HG03571 (cell line): ENCODE results near the gene SLC38A9.
A peak's percentile ranks its signal among the peaks of the same experiment; 100 is the strongest.
"Not testable (repeated sequence)": the region's sequence is repeated elsewhere in the genome, so short reads cannot be mapped to it uniquely, and the experiment has no call there.

Experiments used
- ATAC-seq: cut with Tn5 transposase; IDR thresholded peaks from one replicate; pipeline ENCODE4 v1.9.1; 2021; ENCODE audit not compliant: unreplicated experiment

SLC38A9 gene

DNA sequence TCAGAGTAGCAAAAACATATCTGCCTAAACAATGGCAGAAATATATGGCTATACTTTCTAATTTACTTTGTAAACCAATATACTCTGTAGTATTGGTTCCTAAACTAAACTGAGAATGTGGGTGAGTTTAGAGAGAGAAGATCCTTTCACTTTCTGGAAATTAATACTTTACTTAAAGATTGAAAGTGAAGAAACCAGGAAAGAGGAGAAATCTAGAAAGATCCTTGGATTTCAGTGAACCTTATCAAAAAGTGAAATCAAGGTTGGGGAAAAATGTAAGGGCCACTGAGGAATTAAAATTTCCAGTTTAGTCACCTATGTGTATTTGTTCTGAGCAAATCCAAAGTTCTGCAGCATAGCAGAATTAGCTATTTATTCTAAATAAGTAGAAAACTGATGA, 5.9 kb downstream of the SLC38A9 start:
- no peak for ATAC-seq

DNA sequence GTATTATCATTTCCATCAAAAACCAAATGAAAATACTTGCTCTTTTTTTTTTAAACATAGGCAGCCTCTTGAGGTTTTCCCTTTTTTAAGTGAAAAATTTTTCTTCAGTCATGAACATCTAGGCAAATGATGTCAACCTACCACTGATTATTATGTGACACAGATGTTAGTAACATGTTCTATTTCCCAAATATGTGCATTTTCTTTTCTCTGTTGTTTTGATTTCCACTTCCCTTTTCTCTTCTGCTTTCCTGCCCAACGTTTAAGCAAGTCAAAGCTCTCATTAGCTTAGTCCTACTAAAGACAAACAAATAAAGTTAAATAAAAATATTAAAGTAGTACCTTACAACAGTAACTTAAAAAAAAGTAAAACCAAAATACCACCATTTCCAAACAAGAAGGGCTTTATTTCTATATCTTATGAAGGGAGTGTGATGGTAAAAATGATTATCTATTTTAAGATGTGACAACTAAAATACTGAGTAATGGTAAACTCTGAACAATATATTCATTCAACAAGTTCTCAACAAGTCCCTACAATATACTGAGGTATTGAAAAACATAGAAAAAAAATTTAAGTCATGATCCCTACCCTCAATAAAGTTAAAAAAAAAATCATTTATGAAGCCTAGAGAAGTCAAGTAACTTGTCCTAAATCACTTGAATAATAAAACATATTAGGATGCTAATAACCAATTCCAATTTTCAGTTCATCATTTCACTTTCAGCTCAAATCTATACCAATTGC, 9.4 kb downstream of the SLC38A9 start:
- ATAC-seq = no peak

DNA sequence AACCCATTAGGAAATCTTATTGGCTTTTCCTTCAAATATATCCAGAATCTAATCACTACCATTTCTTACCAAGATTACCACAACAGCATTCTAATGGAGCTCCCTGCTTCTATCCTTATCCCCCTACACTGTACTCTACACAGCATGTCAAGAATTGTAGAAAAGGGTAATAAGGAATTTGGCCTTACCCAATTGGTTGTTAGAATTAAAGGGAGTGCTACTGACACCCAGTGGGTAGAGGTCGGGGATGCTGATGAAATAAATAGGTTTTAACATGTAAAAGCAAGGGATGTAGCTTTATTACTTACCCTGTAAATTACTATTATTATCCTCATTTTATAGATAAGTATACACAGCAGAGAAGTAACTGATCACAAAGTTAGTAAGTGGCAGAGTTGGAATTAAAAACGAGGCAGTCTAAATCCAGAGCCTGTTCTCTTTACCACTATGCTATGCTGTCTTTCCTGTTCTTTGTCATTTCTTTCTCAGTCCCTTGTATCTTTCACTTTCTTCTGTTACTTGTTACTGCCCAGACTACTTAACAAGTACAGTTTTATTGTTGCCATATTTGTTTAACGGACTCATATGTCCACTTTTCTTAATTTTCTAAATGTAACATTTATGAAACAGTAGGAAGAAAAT, 10.5 kb downstream of the SLC38A9 start:
- ATAC-seq = no peak

DNA sequence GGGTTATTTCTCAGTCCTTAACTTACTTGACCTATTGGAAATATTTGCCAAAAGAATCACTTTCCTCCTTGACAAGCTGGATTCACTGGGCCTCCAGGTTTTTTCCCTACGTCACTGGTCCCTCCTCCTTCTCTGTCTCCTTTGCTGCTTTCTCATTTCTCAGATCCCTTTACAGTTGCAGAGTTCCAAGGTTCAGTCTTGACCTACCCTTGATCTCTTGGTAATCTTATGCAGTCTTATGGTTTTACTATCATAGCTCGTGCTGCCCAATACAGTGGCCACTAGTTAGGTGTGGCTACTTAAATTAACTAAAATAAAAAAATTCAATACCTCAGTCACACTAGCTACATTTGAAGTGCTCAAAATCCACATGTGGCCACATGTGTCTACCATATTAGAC, 11.4 kb downstream of the SLC38A9 start:
- no peak for ATAC-seq

DNA sequence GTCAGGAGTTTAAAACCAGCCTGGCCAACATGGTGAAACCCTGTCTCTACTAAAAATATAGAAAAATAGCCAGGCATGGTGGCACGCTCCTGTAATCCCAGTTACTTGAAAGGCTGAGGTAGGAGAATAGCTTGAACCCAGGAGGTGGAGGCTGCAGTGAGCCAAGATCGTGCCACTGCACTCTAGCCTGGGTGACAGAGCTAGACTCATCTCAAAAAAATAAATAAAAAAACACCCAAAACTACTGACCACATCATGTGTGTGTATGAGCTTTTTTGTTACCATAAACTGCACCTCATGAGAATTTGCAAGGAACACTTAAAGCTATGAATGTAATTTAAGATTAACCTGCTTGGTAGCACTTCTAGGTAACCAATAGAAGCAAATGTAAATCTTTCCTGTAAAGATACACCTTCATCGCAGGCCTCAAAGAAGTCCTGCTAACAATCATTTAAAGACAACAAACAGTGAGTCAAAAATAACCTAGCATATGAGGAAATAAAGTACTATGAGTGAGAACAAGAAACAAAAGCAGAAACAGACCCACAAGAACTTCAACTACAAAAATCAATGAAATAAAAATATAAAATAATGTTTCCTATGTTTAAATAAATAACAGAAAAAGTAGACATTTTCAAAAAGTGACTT, 13.0 kb downstream of the SLC38A9 start:
- ATAC-seq = peak; percentile 49

DNA sequence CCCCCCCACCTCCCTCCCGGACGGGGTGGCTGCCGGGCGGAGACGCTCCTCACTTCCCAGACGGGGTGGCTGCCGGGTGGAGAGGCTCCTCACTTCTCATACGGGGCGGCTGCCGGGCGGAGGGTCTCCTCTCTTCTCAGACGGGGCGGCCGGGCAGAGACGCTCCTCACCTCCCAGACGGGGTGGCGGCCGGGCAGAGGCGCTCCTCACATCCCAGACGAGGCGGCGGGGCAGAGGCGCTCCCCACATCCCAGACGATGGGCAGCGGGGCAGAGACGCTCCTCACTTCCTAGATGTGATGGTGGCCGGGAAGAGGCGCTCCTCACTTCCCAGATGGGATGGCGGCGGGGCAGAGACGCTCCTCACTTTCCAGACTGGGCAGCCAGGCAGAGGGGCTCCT, 15.4 kb downstream of the SLC38A9 start:
- ATAC-seq = not testable (repeated sequence)

DNA sequence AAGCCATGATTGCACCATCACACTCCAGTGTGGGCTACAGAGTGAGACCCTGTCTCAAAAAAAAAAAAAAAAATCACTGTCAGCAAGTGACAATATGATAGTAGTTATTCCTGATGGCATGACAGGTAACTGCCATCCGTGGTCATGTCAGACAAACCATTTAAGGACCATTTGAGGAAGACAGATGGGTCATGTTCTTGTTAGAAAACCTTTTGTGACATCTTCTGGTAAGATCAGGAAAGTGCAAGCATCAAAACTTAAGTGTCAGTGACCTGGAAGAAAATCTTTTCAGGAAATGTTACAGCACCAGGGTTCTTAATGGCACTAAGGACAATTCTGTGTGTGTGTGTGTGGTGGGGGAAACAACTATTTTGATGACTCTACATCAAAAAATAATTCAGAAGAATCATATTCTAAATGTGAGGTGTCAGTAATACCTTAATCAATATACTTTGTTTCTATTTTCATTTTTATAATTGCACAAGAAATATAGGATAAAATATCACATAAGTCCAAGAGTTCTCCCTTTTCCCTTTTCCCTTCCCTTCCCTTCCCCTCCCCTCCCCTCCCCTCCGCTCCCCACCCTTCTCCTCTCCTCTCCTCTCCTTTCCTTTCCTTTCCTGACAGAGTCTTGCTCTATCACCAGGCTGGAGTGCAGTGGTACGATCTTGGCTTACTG, 17.8 kb downstream of the SLC38A9 start:
- no peak for ATAC-seq

DNA sequence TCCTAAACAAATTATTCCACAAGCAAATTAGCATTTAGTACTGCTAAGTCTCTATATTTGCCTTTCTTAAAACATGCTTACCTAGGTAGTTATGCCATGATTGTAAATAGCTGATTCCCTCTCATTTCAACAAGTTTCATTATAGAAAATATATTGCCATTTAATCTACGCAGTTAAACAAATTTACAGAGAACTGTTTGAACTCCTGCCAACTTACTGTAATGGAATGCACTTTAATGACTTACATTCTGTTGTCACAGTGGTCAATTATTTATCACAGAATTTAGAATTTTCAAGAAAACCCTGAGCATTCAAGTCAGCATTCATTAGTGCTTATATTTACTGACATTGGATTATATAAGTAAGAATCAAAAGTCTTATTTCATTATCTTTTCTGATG, 19.6 kb downstream of the SLC38A9 start:
- ATAC-seq = no peak

DNA sequence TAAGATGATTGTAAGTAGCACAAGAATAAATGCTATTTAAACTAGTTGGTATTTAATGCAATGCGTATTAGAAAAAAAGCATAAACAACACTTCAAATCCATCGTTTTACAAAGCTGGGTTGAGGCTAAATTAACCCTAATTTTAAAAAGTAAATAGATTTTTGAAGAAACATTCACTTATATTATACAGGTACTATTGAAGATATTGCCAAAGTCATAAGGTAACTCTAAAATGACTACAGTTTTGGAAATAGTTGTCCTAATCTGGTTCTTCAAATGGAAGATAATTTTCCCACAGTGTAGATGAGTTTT, 20.1 kb downstream of the SLC38A9 start:
- no peak for ATAC-seq

DNA sequence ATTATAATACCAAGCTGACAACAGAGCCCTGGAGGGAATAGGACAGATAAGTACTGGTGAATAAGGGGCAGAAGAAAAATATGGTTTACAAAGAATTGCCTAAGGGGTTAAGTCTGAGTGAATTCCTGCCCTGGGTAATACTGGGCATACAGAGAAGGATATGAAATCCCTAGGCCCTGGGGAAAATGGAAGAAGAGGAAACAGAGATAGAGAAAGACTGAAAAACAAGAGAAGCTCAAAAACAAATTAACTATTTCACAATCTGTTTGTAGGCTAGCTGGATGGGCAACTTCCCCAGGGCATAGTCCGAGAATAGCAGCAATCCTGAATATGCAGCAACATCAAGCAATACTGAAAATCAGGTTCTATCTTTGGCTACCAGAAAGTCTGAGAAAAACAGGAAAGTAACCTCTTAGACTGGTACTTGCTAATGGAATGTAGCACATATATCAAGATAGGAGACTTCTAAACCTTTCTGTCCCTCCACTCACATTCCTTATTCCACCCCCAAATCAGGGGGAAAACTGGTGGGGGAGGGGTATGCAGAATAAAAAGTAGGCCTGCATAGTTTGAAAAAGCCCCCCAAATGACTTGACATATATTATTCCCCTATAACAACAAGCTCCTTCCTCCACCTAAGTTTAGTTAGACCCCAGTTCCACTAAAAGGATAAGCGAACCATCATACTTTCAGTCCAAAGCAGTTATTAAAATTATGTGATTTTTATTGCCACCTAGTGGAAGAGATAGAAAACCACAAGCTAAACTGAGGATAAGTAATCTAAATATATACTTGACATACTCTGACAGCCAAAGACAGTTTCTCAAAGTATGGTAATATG, 20.6 kb downstream of the SLC38A9 start:
- ATAC-seq = no peak

DNA sequence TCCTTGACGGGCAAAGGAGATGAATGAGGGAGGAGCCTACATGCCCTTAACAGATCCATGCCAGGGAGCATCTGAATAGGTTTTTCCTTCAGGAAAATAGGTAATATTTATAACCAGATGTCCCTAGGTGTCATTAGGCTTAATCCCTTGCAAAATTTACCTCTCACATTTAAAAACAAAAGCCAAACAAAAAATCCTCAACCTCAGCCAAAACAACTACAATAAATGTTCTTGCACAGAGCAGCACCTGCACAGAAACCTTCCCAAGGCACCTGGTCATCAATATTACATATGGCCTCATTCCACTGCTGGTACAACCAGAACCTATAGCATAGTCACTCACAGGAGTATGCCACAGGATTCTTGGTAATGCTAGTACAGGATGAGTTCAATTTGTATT, 30.1 kb downstream of the SLC38A9 start:
- no peak for ATAC-seq

DNA sequence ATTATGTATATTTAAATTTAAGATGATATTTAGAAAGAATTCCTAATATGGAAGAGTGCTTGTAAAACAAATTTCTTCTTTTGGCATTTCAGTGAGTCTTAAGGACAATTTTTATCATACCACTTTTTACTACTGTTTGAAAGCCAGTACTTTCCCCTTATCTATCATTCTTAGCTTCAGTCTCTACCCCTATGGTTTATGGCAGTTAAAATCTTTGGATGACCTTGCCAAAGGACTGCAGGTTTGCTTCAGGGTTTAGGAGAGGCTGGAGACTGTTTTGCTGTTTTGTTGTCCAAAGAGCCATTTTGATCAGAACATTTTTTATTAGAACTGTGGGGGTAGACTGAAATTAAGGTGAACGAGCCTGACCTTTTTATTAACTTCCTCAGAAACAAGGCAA, 30.8 kb downstream of the SLC38A9 start:
- ATAC-seq = no peak

DNA sequence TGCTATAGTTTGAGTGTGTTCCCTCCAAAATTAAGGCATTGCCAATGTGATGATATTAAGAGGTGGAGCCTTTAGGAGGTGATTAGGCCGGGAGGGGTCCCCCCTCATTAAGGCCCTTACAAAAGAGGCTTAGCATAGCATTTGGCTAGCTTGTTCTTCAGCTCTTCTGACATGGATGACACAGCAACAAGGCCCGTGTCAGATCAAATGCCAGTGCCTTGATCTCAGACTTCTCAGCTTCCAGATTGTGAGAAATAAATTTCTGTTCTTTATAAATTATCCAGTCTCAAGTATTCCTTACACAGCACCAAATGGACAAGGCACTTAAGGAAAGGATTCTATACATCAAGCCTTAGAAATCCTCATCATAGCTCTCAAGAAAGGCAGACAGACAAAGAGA, 31.8 kb downstream of the SLC38A9 start:
- ATAC-seq = no peak

DNA sequence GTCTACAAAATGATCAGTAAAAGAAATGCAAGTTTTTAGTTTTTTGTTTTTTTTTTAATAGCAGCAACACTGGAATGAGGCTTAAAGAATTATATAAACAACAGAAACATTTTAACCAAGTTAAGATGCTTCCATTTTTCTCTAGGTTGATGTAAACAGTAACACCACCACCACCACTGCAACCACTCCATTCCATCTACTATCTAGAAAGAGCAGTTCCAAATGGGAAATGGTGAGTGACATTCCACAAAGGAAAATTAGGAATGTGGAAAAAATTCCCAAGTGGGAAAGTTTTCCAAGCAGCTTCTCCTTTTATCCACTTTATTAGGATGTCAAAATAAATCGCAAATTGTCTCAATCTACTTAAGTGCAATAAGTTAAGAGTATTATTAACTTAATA, 32.6 kb downstream of the SLC38A9 start:
- ATAC-seq = no peak

DNA sequence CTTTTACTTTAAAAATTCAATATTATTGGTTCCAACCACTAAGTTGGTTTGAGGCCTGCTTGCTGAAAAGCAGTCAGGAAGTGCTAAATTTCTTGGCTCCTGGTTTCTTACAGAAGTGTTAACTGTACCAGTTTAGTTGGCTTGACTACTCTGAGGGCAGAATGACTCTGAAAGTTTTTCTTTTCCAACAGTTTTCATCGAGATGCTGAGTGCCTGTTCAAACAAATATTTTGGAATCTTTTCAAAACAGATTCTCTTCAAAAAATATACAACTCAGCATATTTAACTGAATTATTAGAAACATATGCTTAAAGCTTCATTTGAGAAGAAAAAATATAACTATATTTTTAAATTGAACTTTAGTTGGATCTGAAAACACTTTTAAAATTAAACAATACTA, 37.0 kb downstream of the SLC38A9 start:
- no peak for ATAC-seq

DNA sequence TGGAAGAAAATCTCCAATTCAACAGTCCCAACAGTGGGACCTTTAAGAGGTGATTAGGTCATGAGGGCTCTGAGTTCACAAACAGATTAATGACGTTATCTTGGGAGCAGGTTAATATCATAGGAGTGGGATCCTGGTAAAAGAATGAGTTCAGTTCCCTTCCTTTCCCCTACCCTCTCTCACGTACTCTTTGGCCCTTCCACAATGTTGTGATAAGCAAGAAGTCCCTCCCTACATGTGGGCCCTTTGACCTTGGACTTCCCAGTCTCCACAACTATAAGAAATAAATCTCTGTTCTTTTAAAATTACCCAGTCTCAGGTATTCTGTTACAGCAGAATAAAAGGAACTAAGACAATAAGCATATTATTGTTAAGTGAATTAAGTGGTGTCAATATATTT, 37.8 kb downstream of the SLC38A9 start:
- no peak for ATAC-seq

DNA sequence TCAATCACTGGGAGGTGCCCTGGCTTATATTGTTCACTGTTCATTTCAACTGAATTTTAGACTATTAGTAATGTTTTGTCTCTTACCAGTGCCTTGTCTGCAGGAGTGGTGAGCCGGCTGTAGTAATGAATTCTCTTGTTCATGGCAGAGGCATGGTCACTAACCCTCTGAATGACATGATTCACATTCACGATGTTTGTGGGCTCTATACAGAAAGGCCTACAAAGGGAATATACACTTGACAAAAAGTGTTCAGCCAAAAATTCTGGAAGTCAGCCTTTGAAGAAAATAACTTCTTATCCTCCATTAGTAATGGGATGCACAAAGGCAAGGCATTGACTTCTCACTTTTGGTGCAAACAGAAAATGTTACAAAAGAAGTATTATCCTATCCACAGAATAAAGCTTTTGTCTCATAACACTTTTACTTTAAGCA, 39.6 kb downstream of the SLC38A9 start:
- no peak for ATAC-seq

DNA sequence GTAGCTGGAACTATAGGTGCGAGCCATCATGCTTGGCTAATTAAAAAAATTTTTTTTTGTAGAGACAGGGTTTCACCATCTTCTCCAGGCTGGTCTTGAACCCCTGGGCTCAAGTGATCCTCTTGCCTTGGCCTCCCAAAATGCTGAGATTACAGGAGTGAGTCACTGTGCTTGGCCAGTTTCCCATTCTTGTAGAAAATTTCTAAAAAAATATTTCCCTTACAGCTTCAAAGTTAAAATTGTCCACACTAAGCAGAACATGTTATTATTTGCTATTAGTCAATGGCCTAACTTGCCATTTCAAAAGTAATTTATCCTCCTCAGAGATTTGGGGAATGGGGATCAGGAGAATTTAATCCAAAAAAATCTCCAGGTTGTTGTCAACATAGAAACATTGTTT, 40.1 kb downstream of the SLC38A9 start:
- no peak for ATAC-seq

DNA sequence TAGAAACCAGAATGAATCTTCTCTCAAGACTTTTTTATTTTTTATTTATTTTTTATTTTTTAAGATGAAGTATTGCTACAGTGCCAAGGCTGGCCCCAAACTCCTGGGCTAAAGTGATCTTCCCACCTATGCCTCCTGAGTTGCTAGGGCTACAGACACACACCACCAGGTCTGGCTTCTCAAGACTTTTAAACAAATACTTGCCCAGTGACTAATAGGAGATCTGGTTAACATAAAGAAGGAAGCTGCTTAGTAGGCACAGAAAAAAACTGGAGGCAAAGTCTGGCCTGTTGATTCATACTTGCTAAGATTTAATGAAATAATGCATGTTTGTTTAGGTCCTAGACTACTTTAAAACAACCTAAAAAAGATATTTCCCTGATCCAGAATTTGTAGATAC, 43.8 kb downstream of the SLC38A9 start:
- no peak for ATAC-seq

DNA sequence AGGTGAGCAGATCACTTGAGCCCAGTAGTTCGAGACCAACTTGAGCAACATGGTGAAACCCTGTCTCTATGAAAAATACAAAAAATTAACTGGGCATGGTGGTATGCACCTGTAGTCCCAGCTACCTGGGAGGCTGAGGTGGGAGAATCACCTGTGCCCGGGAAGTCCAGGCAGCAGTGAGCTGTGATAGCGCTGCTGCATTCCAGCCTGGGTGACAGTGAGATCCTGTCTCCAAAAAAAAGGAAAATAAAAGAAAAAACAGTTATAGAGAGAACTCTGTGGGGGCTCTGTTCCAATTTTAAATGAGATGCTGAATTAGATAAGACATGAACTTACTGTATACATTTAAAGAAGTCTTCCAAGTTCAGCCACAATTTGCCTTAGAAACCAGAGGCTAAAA, 44.2 kb downstream of the SLC38A9 start:
- ATAC-seq = no peak

DNA sequence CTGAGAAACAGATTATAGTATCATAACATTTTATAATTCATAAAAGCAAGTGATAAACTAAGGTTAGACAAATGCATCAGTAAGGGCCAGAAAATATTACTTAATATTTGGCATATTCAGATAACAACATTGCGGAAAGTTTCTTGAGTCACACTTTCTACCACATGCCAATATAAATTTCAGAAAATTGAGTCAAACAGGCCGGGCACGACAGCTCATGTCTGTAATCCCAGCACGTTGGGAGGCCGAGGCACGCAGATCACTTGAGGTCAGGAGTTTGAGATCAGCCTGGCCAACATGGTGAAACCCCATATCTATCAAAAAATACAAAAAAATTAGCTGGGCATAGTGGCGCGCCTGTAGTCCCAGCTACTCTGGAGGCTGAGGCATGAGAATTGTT, 47.1 kb downstream of the SLC38A9 start:
- ATAC-seq = no peak
